ENCODE measurements around the gene VMP1.

Gene VMP1

GRCh38 chr17:59884861-59885260 is 177.4 kb downstream of the VMP1 start:
- TF ChIP-seq TEAD4 (IDR thresholded peaks at IDR 0.05) (no peak), FOXM1 (IDR thresholded peaks at IDR 0.05; ENCODE audit: borderline replicate concordance, low read depth) (no peak), RAD21 (IDR thresholded peaks at IDR 0.05; ENCODE audit: low read depth) (no peak)

- TF ChIP-seq, protein P1, sequence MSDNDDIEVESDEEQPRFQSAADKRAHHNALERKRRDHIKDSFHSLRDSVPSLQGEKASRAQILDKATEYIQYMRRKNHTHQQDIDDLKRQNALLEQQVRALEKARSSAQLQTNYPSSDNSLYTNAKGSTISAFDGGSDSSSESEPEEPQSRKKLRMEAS (IDR thresholded peaks at IDR 0.05): no peak
- no peak for TF ChIP-seq TEAD4 (IDR thresholded peaks at IDR 0.05)
- no peak for TF ChIP-seq YY1 (IDR thresholded peaks at IDR 0.05; ENCODE audit: low read depth)
- no peak for TF ChIP-seq RAD21 (IDR thresholded peaks at IDR 0.05; ENCODE audit: low read depth)
- no peak for TF ChIP-seq NFIC (IDR thresholded peaks at IDR 0.05)
- no peak for TF ChIP-seq EGR1 (IDR thresholded peaks at IDR 0.05)
- no peak for TF ChIP-seq USF1 (IDR thresholded peaks at IDR 0.05)
- no peak for TF ChIP-seq REST (IDR thresholded peaks at IDR 0.05; ENCODE audit: low read depth)
- TF ChIP-seq TCF12 (IDR thresholded peaks at IDR 0.05; ENCODE audit: low read depth): no peak
- TF ChIP-seq CEBPB (IDR thresholded peaks at IDR 0.05): no peak
- no peak for TF ChIP-seq ZBTB7A (IDR thresholded peaks at IDR 0.05; ENCODE audit: low read depth)
Observed at GRCh38 chr17:59888145-59888750, 180.8 kb downstream of the VMP1 start.

DNA sequence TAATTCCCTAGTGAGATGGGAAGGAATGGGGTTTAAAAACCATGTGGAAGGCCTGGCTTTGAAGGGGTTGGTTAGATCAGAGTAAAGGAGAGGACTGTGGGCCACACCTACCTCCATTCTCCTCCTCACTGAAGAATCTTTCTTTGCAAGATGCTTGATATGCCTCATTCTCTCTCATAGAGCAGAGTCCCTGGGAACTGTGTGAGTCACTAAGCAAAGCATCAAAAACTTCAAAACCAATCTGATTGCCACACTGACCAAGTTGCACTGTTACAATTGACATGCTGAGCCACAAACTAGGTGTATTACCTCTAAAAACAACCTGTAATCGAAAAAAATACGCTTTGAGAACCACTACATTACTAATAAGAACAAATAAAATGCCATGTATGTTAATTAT is 183.3 kb downstream of the VMP1 start:
- TF ChIP-seq CREB1 (IDR thresholded peaks at IDR 0.05; ENCODE audit: low read depth) (no peak), EGR1 (IDR thresholded peaks at IDR 0.05) (no peak), RAD21 (IDR thresholded peaks at IDR 0.05; ENCODE audit: low read depth) (no peak), EP300 (IDR thresholded peaks at IDR 0.05; ENCODE audit: borderline replicate concordance) (no peak), USF1 (IDR thresholded peaks at IDR 0.05) (no peak), NFIC (IDR thresholded peaks at IDR 0.05) (no peak)
- TF ChIP-seq, protein P1 (IDR thresholded peaks at IDR 0.05): no peak
